Prostate gland (tissue), 2 donors: ENCODE results near the gene PODXL2. TPM values are rescaled to one million over a fixed set of nuclear protein-coding genes. Genes with fewer than 3 reads are reported as not detected.
"Not testable (repeated sequence)": the region's sequence is repeated elsewhere in the genome, so short reads cannot be mapped to it uniquely, and the experiment has no call there.

Source experiments
- DNase-seq: peaks from one replicate; pipeline ENCODE4 v3.0.0-alpha.2; 2019; ENCODE audit warnings: low spot score
- H3K27ac ChIP-seq, 2 donors: fragments of 200-600 bp; sonication (generic); 2 replicates each; pipeline ENCODE4 v1.5.1; 2017 to 2019
- H3K27me3 ChIP-seq: fragments of 200-600 bp; sonication (generic); replicated peaks from 2 replicates; pipeline ENCODE4 v1.5.1; 2019; ENCODE audit not compliant: insufficient read depth
- H3K36me3 ChIP-seq, 2 donors: fragments of 200-600 bp; sonication (generic); 1 replicate in 1 of 2; 2 replicates in 1 of 2; pipeline versions ENCODE4 v1.5.1 to v1.8.1; 2017 to 2019
- H3K4me1 ChIP-seq: fragments of 200-600 bp; sonication (generic); replicated peaks from 2 replicates; pipeline ENCODE4 v1.5.1; 2019
- H3K4me3 ChIP-seq, 2 donors: fragments of 200-600 bp; sonication (generic); 2 replicates each; pipeline ENCODE4 v1.5.1; 2017 to 2019
- H3K9me3 ChIP-seq: fragments of 200-600 bp; sonication (generic); 2 replicates; pipeline ENCODE4 v1.5.1; 2017
- CTCF ChIP-seq, 4 experiments: fragments of 200-600 bp in 2 of 4; fragments of 450-650 bp in 2 of 4; sonication (generic) in 2 of 4; IDR thresholded peaks; 1 replicate in 3 of 4; 2 replicates in 1 of 4; pipeline ENCODE4 v1.5.1; 2016 to 2019; ENCODE audit warnings: antibody characterized with exemption in 4 of 4, mild to moderate bottlenecking in 2 of 4, moderate library complexity in 2 of 4
- POLR2A ChIP-seq: fragments of 450-650 bp; IDR thresholded peaks from one replicate; pipeline ENCODE4 v1.6.1; 2016; ENCODE audit warnings: antibody characterized with exemption, mild to moderate bottlenecking
- POLR2AphosphoS5 ChIP-seq: sonication (generic); formaldehyde crosslinking; IDR thresholded peaks from one replicate; pipeline ENCODE4 v1.6.1; 2017; ENCODE audit warnings: antibody characterized with exemption
- WGBS: methylation state at CpG from one replicate; pipeline ENCODE4 v1.1.5; 2018; 5-methylcytosine and 5-hydroxymethylcytosine counted together
- intact Hi-C: fragments of 100-400 bp; cut with DNase I; formaldehyde crosslinking; loops from one replicate; pipeline ENCODE4 v1.14.2; 2022
- total RNA-seq, 2 donors: library from RNA; depleted of rRNA; stranded (reverse); fragments of >200 nt; gene quantifications; one replicate each; pipeline ENCODE4 v1.1.0, GENCODE V29; 2016

The PODXL2 gene
- total RNA-seq, 2 donors from 2014 or later = 63.9 to 73.7 TPM

DNA sequence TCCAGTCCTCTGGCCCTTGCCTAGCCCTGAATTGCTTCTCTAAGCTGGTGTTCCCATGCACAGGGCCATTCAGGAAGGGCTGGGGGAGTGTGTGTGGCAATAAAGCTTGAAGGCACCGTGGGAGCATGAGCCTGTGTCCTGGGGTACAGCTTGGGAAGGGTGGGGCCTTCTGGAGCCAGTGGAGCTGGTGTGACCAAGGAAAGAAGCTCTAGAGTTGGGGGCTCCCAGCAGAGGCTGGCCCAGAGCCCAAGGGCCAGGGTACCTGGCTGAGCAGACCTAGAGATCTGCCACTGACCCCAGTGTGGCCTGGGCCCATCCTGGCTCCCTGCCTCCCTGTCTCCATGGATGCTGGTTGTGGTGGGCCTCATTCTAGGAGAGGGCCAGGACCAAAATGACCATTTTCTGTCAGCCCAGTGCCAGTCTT is 51.8 kb downstream of the PODXL2 start:
- Histone ChIP-seq H3K27me3 (no peaks in the 10 kb centered on the region), H3K4me1 (no peaks in the 10 kb centered on the region), H3K27ac (no peak overlapping the region), H3K36me3 (peaks cover 0 to 8% of the 10 kb centered on the region in 2 donors), H3K4me3 (no peak overlapping the region), H3K9me3 (no peaks in the 10 kb centered on the region)
- WGBS = 100% methylated on average over 1 of the region's 1 CpG
- TF ChIP-seq POLR2A = no peak
- TF ChIP-seq POLR2AphosphoS5 = no peak
- no peak for TF ChIP-seq CTCF (IDR thresholded peaks at IDR 0.05)
- intact Hi-C loops = no loop called here
- DNase-seq = no peak

GRCh38 chr3:127682175-127682554 is 53.2 kb downstream of the PODXL2 start:
- H3K4me1 ChIP-seq, H3K9me3 ChIP-seq, H3K27me3 ChIP-seq, intact Hi-C loops, H3K27ac ChIP-seq, DNase-seq, H3K36me3 ChIP-seq, H3K4me3 ChIP-seq: not testable (repeated sequence)
- 95% methylated on average over 6 of the region's 6 CpGs for WGBS

DNA sequence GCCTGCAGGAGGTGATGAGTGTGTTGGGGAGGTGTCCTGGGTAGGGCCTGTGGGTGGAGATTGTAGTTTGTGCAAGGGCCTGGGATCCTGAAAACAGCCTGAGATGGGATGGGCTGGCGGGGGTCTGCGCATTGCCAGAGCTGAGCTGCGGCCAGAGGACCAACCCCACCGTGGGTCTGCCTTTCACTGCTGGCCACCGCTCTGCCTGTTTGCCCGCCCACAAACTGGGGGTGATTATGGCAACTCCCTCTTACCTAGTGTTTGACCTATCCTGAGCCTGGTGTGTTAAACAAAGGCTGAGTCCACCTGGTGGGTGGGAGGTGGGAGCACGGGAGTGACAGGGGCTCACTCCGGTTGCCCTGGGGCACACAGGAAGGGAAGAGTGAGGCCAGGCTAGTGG is 53.6 kb downstream of the PODXL2 start:
- DNase-seq = no peak
- Histone ChIP-seq H3K27ac (no peak overlapping the region), H3K36me3 (no peaks in the 10 kb centered on the region), H3K4me3 (no peak overlapping the region), H3K4me1 (no peaks in the 10 kb centered on the region), H3K9me3 (no peaks in the 10 kb centered on the region), H3K27me3 (no peaks in the 10 kb centered on the region)
- TF ChIP-seq POLR2A = no peak
- no peak for TF ChIP-seq POLR2AphosphoS5
- no peak for TF ChIP-seq CTCF (IDR thresholded peaks at IDR 0.05)
- intact Hi-C loops = no loop called here
- 79% methylated on average over 8 of the region's 8 CpGs for WGBS

DNA sequence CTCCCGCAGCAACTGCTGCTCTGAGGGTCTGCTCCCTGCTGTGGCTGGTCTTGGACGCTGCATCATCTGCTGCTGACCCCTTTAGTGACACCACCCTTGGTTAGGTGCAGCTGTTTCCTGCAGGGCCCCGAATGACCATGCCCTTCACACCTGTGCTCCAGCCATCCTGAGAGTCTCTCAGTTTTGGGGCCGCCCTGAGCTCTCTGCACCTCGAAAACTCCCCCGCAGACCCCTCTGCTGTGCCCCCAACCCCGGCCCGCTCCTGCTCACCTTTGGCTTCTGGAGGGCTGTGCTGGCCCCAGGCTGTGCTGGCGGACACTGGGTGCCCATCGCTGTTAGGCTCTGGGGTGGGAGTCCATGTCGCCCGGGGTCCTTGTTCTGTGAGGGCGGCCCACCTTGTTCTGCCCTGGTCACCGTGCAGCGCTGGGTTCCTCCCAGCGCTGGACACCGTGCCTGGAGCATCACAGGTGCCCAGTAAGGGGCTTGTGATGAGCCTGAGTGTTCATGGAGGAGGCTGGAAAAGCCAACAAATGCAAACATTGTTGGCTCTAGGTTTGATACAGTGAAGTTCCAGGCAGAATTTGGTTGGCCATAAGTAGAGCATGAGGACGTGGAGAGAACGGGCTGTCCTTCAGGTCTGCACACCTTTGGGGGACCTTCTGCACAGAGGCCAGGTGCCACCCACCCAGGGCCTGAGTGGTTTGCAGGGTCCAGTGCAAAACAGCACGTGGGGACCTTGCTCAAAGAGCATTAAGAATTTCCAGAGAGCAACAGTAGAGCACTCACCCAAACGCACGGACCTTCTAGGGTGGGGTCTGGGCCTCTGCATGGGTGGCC is 56.1 kb downstream of the PODXL2 start:
- WGBS = 82% methylated on average over 22 of the region's 22 CpGs
- Histone ChIP-seq H3K27ac (no peak overlapping the region), H3K9me3 (no peaks in the 10 kb centered on the region), H3K4me1 (no peaks in the 10 kb centered on the region), H3K36me3 (no peaks in the 10 kb centered on the region), H3K4me3 (no peak overlapping the region), H3K27me3 (no peaks in the 10 kb centered on the region)
- TF ChIP-seq CTCF (IDR thresholded peaks at IDR 0.05) (no peak), POLR2AphosphoS5 (no peak), POLR2A (no peak)
- intact Hi-C loops = no loop called here
- DNase-seq = no peak

DNA sequence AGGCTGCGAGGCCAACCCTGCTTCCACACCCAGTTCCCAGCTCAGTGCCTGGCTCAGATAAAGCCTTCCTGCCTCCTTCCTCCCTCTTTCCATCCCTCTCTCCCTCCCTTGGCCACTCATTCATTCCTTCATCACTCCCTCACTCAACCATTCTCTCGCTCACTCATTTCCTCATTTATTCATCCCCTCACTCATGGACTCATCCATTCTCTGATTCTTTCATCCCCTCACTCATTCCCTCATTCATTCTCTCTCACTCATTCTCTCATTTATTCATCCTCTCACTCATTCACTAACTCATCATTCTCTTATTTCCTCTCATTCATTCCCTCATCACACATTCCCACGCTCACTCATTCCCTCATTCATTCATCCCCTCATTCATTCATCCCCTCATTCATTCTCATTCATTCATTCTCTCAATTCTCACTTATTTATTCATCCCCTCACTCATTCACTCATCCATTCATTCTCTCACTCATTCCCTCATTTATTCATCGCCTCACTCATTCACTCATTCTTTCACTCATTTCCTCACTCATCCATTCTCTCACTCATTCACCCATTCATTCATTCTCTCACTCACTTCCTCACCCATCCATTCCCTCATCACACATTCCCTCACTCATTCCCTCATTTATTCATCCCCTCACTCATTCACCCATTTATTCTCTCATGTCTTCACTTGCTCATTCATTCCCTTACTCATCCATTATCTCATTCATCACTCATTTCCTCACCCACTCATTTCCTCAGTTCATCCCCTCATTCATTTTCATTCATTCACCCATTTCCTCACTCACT is 56.9 kb downstream of the PODXL2 start:
- no peaks in the 10 kb centered on the region for H3K9me3 ChIP-seq
- H3K27me3 ChIP-seq = no peaks in the 10 kb centered on the region
- DNase-seq = no peak
- TF ChIP-seq POLR2A (no peak), CTCF (IDR thresholded peaks at IDR 0.05) (no peak), POLR2AphosphoS5 (no peak)
- no peak overlapping the region for H3K27ac ChIP-seq
- H3K4me1 ChIP-seq = peaks cover 5% of the 10 kb centered on the region
- intact Hi-C loops = no loop called here
- no peak overlapping the region for H3K4me3 ChIP-seq
- no peaks in the 10 kb centered on the region for H3K36me3 ChIP-seq
- WGBS = 80% methylated on average over 4 of the region's 4 CpGs
